Erythroblast (primary cell): ENCODE measurements around the gene OR51I1.

Experiments used
- GATA1 ChIP-seq: IDR thresholded peaks from 2 replicates; pipeline ENCODE4 v1.6.1; 2011; ENCODE audit warnings: low read depth, mild to moderate bottlenecking, control low read depth, low read length, moderate library complexity
- POLR2A ChIP-seq: IDR thresholded peaks from 2 replicates; pipeline ENCODE4 v1.6.1; 2011; ENCODE audit warnings: mild to moderate bottlenecking, low read length

DNA sequence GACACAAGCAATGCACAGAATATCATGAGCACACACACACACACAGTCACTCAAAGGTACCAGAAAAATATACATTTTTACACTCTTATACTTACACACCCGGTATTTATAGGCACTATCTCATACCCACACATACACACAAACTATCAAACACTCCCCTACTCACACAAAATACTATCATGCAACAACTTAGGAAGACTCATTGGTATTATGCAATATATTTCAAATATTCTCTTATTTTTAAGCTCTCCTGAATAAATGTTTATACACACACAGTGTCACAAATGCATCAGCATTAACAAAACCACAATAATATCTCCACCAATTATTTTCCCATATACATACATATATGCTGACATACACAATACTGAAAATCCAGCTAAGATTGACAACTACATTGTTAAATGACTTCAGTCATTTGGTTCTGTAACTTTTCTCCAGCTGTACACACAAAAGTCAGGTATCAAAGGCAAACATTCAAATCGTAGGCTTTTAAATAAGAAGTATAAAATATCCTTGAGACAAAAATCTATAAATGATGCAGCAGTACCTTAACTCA is 2.6 kb upstream of the OR51I1 start:
- TF ChIP-seq POLR2A (no peak), GATA1 (no peak)
